ENCODE data around the gene TTC12. TPM values are rescaled to one million over a fixed set of nuclear protein-coding genes. Genes with fewer than 3 reads are reported as not detected.

The TTC12 gene
- total and polyA plus RNA-seq, 9 of the 15 experiments (the other 6 are each of a cell fraction or from before 2014, with no cell fraction given): 5.1 to 19.9 (median 13.4) TPM

DNA sequence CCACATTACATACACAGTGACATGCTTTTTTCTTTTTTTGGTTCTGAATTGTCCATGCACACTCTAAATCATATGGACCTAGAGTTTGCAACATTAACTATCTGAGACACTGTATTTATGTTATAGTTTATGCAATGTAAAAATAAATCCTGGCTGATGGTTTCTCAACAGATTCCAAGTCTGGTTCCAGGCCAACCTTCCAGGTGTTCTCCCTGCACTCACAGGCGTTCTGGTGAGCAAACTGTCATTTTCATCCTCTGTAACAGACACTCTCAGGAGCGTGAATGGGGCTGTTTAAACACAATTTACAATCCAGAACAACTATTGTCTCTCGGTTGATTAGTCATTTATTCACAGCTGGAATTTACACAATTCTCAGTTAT lies 36.7 kb downstream of the TTC12 start:
- ChIA-PET CTCF (ENCODE audit: low intra/inter-chr PET ratio) (no interaction called here), POLR2A (interaction anchor here (0.6 kb wide), 1 partner anchor 345 kb away, joined by 3 read pairs; no protein-coding TSS in a partner anchor)
- H3K27ac ChIP-seq (ENCODE audit: extremely low read depth, low read depth, low read length): no peak overlapping the region
- in situ Hi-C loops (cut with MboI): no loop called here
- H3K9me3 ChIP-seq (replicated peaks; ENCODE audit: control insufficient read depth, insufficient read depth, low read depth, low read length): no peaks in the 10 kb centered on the region
- H3K4me3 ChIP-seq: no peak overlapping the region
- no peak for DNase-seq (ENCODE audit: extremely low read depth in 1 of 4, low spot score in 3 of 4)
- no peaks in the 10 kb centered on the region for H3K9me1 ChIP-seq (ENCODE audit: control insufficient read depth, insufficient read depth, low read length)
- no peaks in the 10 kb centered on the region for H3K36me3 ChIP-seq (ENCODE audit: control insufficient read depth, insufficient read depth, low read length)
- H4K20me1 ChIP-seq (replicated peaks; ENCODE audit: control insufficient read depth, insufficient read depth, low read length): no peaks in the 10 kb centered on the region
- H3K79me2 ChIP-seq (ENCODE audit: control insufficient read depth, insufficient read depth, low read length): no peaks in the 10 kb centered on the region
- no peak overlapping the region for H2AFZ ChIP-seq (ENCODE audit: low read depth, low read length)
- no peak overlapping the region for H3K9ac ChIP-seq (ENCODE audit: insufficient read depth in 1 of 2, low read depth in 2 of 2, low read length in 2 of 2)
- no peak for ATAC-seq
- H3K27me3 ChIP-seq (ENCODE audit: control insufficient read depth in 2 of 2, insufficient read depth in 2 of 2, low read length in 2 of 2): no peaks in the 10 kb centered on the region
- no peak for TF ChIP-seq ZNF77 (CRISPR knock-in tag; IDR thresholded peaks at IDR 0.05)
- no peak for TF ChIP-seq XRCC3 (IDR thresholded peaks at IDR 0.05)
- no peak for TF ChIP-seq CTBP1 (IDR thresholded peaks at IDR 0.05; ENCODE audit: borderline replicate concordance)
- intact Hi-C loops (cut with micrococcal nuclease): no loop called here
- WGBS (ENCODE audit: insufficient coverage, low coverage, missing lambda C conversion rate): 21% methylated on average over 3 of the region's 3 CpGs
- H3K4me1 ChIP-seq (replicated peaks in 1 of 2; ENCODE audit: control insufficient read depth in 2 of 2, insufficient read depth in 2 of 2, low read length in 2 of 2): no peaks in the 10 kb centered on the region
- no peak overlapping the region for H3K4me2 ChIP-seq (ENCODE audit: insufficient read depth, low read length)
- no peak for FAIRE-seq
- BruUV-seq (replicated peaks): no TSS peak

DNA sequence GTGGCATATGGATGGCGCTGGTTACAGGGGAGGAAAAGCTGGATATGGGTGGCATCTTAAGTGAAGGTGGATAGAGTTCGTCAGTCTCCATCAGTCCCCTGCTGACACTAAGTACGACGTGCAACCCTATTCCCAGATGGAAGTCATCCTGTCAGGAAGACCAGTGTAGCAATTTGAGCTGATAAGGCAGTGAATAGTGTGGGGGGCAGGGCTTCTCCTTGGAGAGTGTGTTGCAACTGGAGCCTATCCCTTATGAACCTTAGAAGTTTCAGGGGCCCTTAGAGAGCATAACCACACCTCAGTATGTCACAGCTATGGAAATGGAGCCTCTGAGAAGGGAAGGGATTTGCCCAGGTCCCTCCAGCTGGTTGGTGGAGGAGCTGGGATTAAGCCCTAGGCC lies 37.1 kb downstream of the TTC12 start:
- intact Hi-C loops (cut with micrococcal nuclease): no loop called here
- CTCF ChIA-PET (ENCODE audit: low intra/inter-chr PET ratio): no interaction called here
- TF ChIP-seq LCOR (CRISPR knock-in tag; IDR thresholded peaks at IDR 0.05): no peak
- TF ChIP-seq, protein P1, sequence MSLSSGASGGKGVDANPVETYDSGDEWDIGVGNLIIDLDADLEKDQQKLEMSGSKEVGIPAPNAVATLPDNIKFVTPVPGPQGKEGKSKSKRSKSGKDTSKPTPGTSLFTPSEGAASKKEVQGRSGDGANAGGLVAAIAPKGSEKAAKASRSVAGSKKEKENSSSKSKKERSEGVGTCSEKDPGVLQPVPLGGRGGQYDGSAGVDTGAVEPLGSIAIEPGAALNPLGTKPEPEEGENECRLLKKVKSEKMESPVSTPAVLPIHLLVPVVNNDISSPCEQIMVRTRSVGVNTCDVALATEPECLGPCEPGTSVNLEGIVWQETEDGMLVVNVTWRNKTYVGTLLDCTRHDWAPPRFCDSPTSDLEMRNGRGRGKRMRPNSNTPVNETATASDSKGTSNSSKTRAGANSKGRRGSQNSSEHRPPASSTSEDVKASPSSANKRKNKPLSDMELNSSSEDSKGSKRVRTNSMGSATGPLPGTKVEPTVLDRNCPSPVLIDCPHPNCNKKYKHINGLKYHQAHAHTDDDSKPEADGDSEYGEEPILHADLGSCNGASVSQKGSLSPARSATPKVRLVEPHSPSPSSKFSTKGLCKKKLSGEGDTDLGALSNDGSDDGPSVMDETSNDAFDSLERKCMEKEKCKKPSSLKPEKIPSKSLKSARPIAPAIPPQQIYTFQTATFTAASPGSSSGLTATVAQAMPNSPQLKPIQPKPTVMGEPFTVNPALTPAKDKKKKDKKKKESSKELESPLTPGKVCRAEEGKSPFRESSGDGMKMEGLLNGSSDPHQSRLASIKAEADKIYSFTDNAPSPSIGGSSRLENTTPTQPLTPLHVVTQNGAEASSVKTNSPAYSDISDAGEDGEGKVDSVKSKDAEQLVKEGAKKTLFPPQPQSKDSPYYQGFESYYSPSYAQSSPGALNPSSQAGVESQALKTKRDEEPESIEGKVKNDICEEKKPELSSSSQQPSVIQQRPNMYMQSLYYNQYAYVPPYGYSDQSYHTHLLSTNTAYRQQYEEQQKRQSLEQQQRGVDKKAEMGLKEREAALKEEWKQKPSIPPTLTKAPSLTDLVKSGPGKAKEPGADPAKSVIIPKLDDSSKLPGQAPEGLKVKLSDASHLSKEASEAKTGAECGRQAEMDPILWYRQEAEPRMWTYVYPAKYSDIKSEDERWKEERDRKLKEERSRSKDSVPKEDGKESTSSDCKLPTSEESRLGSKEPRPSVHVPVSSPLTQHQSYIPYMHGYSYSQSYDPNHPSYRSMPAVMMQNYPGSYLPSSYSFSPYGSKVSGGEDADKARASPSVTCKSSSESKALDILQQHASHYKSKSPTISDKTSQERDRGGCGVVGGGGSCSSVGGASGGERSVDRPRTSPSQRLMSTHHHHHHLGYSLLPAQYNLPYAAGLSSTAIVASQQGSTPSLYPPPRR (CRISPR knock-in tag; IDR thresholded peaks at IDR 0.05; ENCODE audit: borderline replicate concordance): no peak
- TF ChIP-seq ZNF57 (CRISPR knock-in tag; IDR thresholded peaks at IDR 0.05): no peak

More for the DNA sequence above, 37.1 kb downstream of the TTC12 start:
- Histone ChIP-seq H3K36me3 (ENCODE audit: control insufficient read depth, insufficient read depth, low read length) (no peaks in the 10 kb centered on the region), H3K9ac (ENCODE audit: insufficient read depth in 1 of 2, low read depth in 2 of 2, low read length in 2 of 2) (no peak overlapping the region), H4K20me1 (replicated peaks; ENCODE audit: control insufficient read depth, insufficient read depth, low read length) (no peaks in the 10 kb centered on the region), H3K9me3 (replicated peaks; ENCODE audit: control insufficient read depth, insufficient read depth, low read depth, low read length) (no peaks in the 10 kb centered on the region), H3K4me3 (no peak overlapping the region), H3K79me2 (ENCODE audit: control insufficient read depth, insufficient read depth, low read length) (no peaks in the 10 kb centered on the region), H3K4me1 (replicated peaks in 1 of 2; ENCODE audit: control insufficient read depth in 2 of 2, insufficient read depth in 2 of 2, low read length in 2 of 2) (no peaks in the 10 kb centered on the region), H2AFZ (ENCODE audit: low read depth, low read length) (no peak overlapping the region), H3K9me1 (ENCODE audit: control insufficient read depth, insufficient read depth, low read length) (no peaks in the 10 kb centered on the region), H3K27me3 (ENCODE audit: control insufficient read depth in 2 of 2, insufficient read depth in 2 of 2, low read length in 2 of 2) (no peaks in the 10 kb centered on the region), H3K4me2 (ENCODE audit: insufficient read depth, low read length) (no peak overlapping the region), H3K27ac (ENCODE audit: extremely low read depth, low read depth, low read length) (no peak overlapping the region)
- FAIRE-seq: no peak
- no peak for DNase-seq (ENCODE audit: extremely low read depth in 1 of 4, low spot score in 3 of 4)
- in situ Hi-C loops (cut with MboI): no loop called here
- WGBS (ENCODE audit: insufficient coverage, low coverage, missing lambda C conversion rate): 22% methylated on average over 4 of the region's 4 CpGs
- BruUV-seq (replicated peaks): no TSS peak
- no peak for ATAC-seq
- POLR2A ChIA-PET: interaction anchor here (0.6 kb wide), 1 partner anchor 345 kb away, joined by 3 read pairs; no protein-coding TSS in a partner anchor
